DND-41 (cell line): ENCODE data around the gene RTN4RL2.

Experiments
- ATAC-seq: fragments of 200-7000 bp; cut with Tn5 transposase; 3 replicates; pipeline ENCODE4 v1.9.1; 2021; ENCODE audit warnings: low read depth; ENCODE audit not compliant: insufficient read depth
- DNase-seq: peaks from one replicate; pipeline ENCODE4 v3.0.0-alpha.2; 2020
- H2AFZ ChIP-seq: 2 replicates; pipeline ENCODE4 v1.6.0; 2012; ENCODE audit warnings: low read depth, low read length
- H3K27ac ChIP-seq: 2 replicates; pipeline ENCODE4 v1.5.1; 2012; ENCODE audit warnings: low read length, inconsistent platforms
- H3K27me3 ChIP-seq: fragments of 200-600 bp; sonication (generic); 2 replicates; pipeline ENCODE4 v1.6.0; 2012; ENCODE audit warnings: low read length, mild to moderate bottlenecking, inconsistent platforms; ENCODE audit not compliant: insufficient read depth, poor library complexity
- H3K36me3 ChIP-seq: 2 replicates; pipeline ENCODE4 v1.5.1; 2012; ENCODE audit warnings: low read length, inconsistent platforms; ENCODE audit not compliant: insufficient read depth
- H3K4me1 ChIP-seq: 2 replicates; pipeline ENCODE4 v1.5.1; 2012; ENCODE audit warnings: mild to moderate bottlenecking, low read length; ENCODE audit not compliant: insufficient read depth
- H3K4me2 ChIP-seq: 2 replicates; pipeline ENCODE4 v1.6.0; 2012; ENCODE audit warnings: mild to moderate bottlenecking, moderate library complexity, low read length, inconsistent platforms; ENCODE audit not compliant: insufficient read depth
- H3K4me3 ChIP-seq, 2 experiments: fragments of 200-600 bp in 1 of 2; shearing (Covaris generic) in 1 of 2; 2 replicates each; pipeline ENCODE4 v1.5.1; 2012 to 2016; ENCODE audit warnings: inconsistent platforms in 2 of 2, low read length in 2 of 2, mild to moderate bottlenecking in 2 of 2, low read depth in 1 of 2, moderate library complexity in 1 of 2
- H3K79me2 ChIP-seq: 2 replicates; pipeline ENCODE4 v1.6.0; 2012; ENCODE audit warnings: low read length, inconsistent platforms; ENCODE audit not compliant: insufficient read depth
- H3K9ac ChIP-seq: 2 replicates; pipeline ENCODE4 v1.6.0; 2012; ENCODE audit warnings: low read depth, mild to moderate bottlenecking, inconsistent platforms, low read length, moderate library complexity
- H3K9me3 ChIP-seq: 2 replicates; pipeline ENCODE4 v1.5.1; 2012; ENCODE audit warnings: low read length, moderate library complexity, mild to moderate bottlenecking, inconsistent platforms; ENCODE audit not compliant: insufficient read depth, severe bottlenecking
- H4K20me1 ChIP-seq: 2 replicates; pipeline ENCODE4 v1.6.0; 2012; ENCODE audit warnings: low read length; ENCODE audit not compliant: insufficient read depth
- CTCF ChIP-seq: IDR thresholded peaks from 2 replicates; pipeline ENCODE4 v1.5.1; 2012; ENCODE audit warnings: borderline replicate concordance, low read length, moderate library complexity, mild to moderate bottlenecking; ENCODE audit not compliant: poor library complexity, severe bottlenecking; ENCODE audit errors: extremely low read depth
- EZH2 ChIP-seq: IDR thresholded peaks from 3 replicates; pipeline ENCODE4 v1.6.1; 2012; ENCODE audit warnings: borderline replicate concordance, low read depth, mild to moderate bottlenecking, moderate library complexity, low read length, inconsistent platforms; ENCODE audit not compliant: severe bottlenecking

Gene RTN4RL2

GRCh38 chr11:57461841-57462489 lies 1.6 kb downstream of the RTN4RL2 start:
- Histone ChIP-seq H3K4me2 (no peak overlapping the region), H3K9ac (no peak overlapping the region), H3K27ac (no peak overlapping the region), H4K20me1 (peaks cover 7% of the 10 kb centered on the region), H2AFZ (no peak overlapping the region), H3K36me3 (no peaks in the 10 kb centered on the region), H3K9me3 (no peaks in the 10 kb centered on the region), H3K79me2 (no peaks in the 10 kb centered on the region), H3K27me3 (peaks cover 37% of the 10 kb centered on the region), H3K4me1 (peaks cover 39% of the 10 kb centered on the region), H3K4me3 (no peak overlapping the region)
- ATAC-seq (no peak), DNase-seq (no peak)
- TF ChIP-seq EZH2, result no peak
- no peak for TF ChIP-seq CTCF

GRCh38 chr11:57462597-57462996 lies 2.3 kb downstream of the RTN4RL2 start:
- no peak for DNase-seq
- H3K4me2 ChIP-seq, result no peak overlapping the region

GRCh38 chr11:57463671-57464538 lies 3.6 kb downstream of the RTN4RL2 start:
- H3K27me3 ChIP-seq, result peaks cover 29% of the 10 kb centered on the region

More at GRCh38 chr11:57462597-57462996, 2.3 kb downstream of the RTN4RL2 start:
- Histone ChIP-seq H3K27ac (no peak overlapping the region), H3K9ac (no peak overlapping the region), H3K27me3 (peaks cover 36% of the 10 kb centered on the region), H2AFZ (no peak overlapping the region), H3K36me3 (no peaks in the 10 kb centered on the region), H3K4me1 (peaks cover 36% of the 10 kb centered on the region), H3K9me3 (no peaks in the 10 kb centered on the region), H3K79me2 (no peaks in the 10 kb centered on the region), H3K4me3 (no peak overlapping the region), H4K20me1 (peaks cover 7% of the 10 kb centered on the region)
- no peak for ATAC-seq
- TF ChIP-seq CTCF (no peak), EZH2 (no peak)

More at GRCh38 chr11:57463671-57464538, 3.6 kb downstream of the RTN4RL2 start:
- Histone ChIP-seq H3K4me1 (peaks cover 27% of the 10 kb centered on the region), H3K36me3 (no peaks in the 10 kb centered on the region), H3K9me3 (no peaks in the 10 kb centered on the region), H2AFZ (no peak overlapping the region), H3K4me3 (no peak overlapping the region), H4K20me1 (peaks cover 7% of the 10 kb centered on the region), H3K79me2 (no peaks in the 10 kb centered on the region), H3K27ac (no peak overlapping the region), H3K4me2 (no peak overlapping the region), H3K9ac (no peak overlapping the region)
- DNase-seq (no peak), ATAC-seq (no peak)
- TF ChIP-seq EZH2 (no peak), CTCF (no peak)
